ENCODE measurements around the gene SNX15.
A peak's percentile ranks its signal among the peaks of the same experiment; 100 is the strongest.

Gene SNX15

GRCh38 chr11:65026810-65027209 lies 429 bp upstream of the SNX15 start:
- Mint-ChIP-seq H3K27me3 (no peaks in the 10 kb centered on the region), H3K4me3 (peak overlapping the region; percentile 74 to 76), H3K9me3 (no peaks in the 10 kb centered on the region), H3K4me1 (ENCODE audit: low read depth in 2 of 2) (peaks cover 10 to 15% of the 10 kb centered on the region in 2 donors), H3K27ac (no peak overlapping the region), H3K36me3 (ENCODE audit: insufficient read depth) (peaks cover 15% of the 10 kb centered on the region)
- DNase-seq (no peak), ATAC-seq (replicated peaks) (no peak)

- Mint-ChIP-seq H3K4me1 (ENCODE audit: low read depth in 2 of 2) (peaks cover 6 to 10% of the 10 kb centered on the region in 2 donors), H3K27ac (no peak overlapping the region), H3K27me3 (no peaks in the 10 kb centered on the region), H3K4me3 (no peak overlapping the region), H3K9me3 (no peaks in the 10 kb centered on the region), H3K36me3 (ENCODE audit: insufficient read depth) (peaks cover 15% of the 10 kb centered on the region)
- no peak for DNase-seq
- no peak for ATAC-seq (replicated peaks)
Observed at GRCh38 chr11:65032216-65032615, 5.0 kb downstream of the SNX15 start.

DNA sequence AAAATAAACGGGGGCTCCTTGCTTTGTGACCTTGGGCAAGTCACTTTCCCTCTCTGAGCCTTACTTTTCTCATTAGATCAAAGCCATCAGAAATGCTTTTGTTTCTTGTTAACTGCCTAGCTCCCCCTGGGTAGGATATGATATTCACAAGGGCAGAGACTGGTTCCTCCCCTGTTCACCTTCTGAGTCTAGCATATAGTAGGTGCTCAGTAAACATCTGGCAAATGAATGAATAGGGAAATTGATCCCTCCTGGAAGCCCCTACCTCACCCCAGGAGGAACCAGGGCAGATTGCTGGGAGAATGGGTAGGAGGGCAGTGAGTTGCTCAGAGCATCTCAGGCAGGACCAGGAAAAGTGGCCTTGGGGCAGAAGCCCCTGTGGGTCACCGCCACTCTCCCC lies 7.2 kb downstream of the SNX15 start:
- no peaks in the 10 kb centered on the region for H3K4me1 Mint-ChIP-seq (ENCODE audit: low read depth in 2 of 2)
- H3K27me3 Mint-ChIP-seq, result no peaks in the 10 kb centered on the region
- peaks cover 12% of the 10 kb centered on the region for H3K36me3 Mint-ChIP-seq (ENCODE audit: insufficient read depth)
- no peaks in the 10 kb centered on the region for H3K9me3 Mint-ChIP-seq
- no peak overlapping the region for H3K27ac Mint-ChIP-seq
- H3K4me3 Mint-ChIP-seq, result no peak overlapping the region
- no peak for ATAC-seq (replicated peaks)
- no peak for DNase-seq

GRCh38 chr11:65035579-65035978 lies 8.3 kb downstream of the SNX15 start:
- DNase-seq (no peak), ATAC-seq (replicated peaks) (no peak)
- Mint-ChIP-seq H3K36me3 (ENCODE audit: insufficient read depth) (peaks cover 12% of the 10 kb centered on the region), H3K4me3 (no peak overlapping the region), H3K9me3 (no peaks in the 10 kb centered on the region), H3K4me1 (ENCODE audit: low read depth in 2 of 2) (no peaks in the 10 kb centered on the region), H3K27me3 (no peaks in the 10 kb centered on the region), H3K27ac (no peak overlapping the region)

DNA sequence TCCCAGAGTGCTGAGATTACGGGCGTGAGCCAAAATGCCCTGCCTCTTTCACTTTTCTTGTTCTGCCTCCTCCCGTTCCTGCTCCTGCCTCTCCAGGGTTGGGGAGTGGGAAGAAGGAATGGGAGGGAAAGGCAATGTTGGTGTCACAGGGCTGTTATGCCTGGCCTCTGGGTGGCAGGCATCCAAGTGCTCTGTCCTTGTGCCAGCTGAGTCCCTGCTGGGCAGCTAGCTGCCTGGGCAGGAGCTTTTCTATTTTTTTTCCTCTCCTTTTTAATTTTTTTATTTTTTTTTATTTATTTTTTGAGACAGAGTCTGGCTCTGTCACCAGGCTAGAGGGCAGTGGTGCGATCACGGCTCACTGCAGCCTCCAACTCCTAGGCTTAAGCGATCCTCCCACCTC lies 9.7 kb downstream of the SNX15 start:
- Mint-ChIP-seq H3K9me3 (no peaks in the 10 kb centered on the region), H3K36me3 (ENCODE audit: insufficient read depth) (peaks cover 12% of the 10 kb centered on the region), H3K27me3 (no peaks in the 10 kb centered on the region), H3K4me3 (no peak overlapping the region), H3K27ac (no peak overlapping the region), H3K4me1 (ENCODE audit: low read depth in 2 of 2) (no peaks in the 10 kb centered on the region)
- ATAC-seq (replicated peaks) (no peak), DNase-seq (no peak)

- peak overlapping the region; percentile 88 to 89 for H3K4me3 Mint-ChIP-seq
- H3K4me1 Mint-ChIP-seq (ENCODE audit: low read depth in 2 of 2), result peaks cover 4 to 5% of the 10 kb centered on the region in 2 donors
- DNase-seq (no peak), ATAC-seq (replicated peaks) (no peak)
- H3K9me3 Mint-ChIP-seq, result no peaks in the 10 kb centered on the region
- H3K27me3 Mint-ChIP-seq, result no peaks in the 10 kb centered on the region
- H3K27ac Mint-ChIP-seq, result peak overlapping the region; percentile 62 to 79
- peaks cover 7% of the 10 kb centered on the region for H3K36me3 Mint-ChIP-seq (ENCODE audit: insufficient read depth)
Observed at GRCh38 chr11:65040520-65040846, 13.2 kb downstream of the SNX15 start.

GRCh38 chr11:65040847-65041622 lies 13.8 kb downstream of the SNX15 start, which contains the start of gene SAC3D1:
TSS of gene SAC3D1 (plus strand) at chr11:65041210. CDS start at chr11:65041293, 83 bp downstream.
- H3K4me1 Mint-ChIP-seq (ENCODE audit: low read depth in 2 of 2), result peaks cover 4 to 5% of the 10 kb centered on the region in 2 donors
- peaks cover 7% of the 10 kb centered on the region for H3K36me3 Mint-ChIP-seq (ENCODE audit: insufficient read depth)
- ATAC-seq (replicated peaks), result peak; percentile 92
- H3K4me3 Mint-ChIP-seq, result peak within 1 kb of the TSS; percentile 88 to 89
- DNase-seq, result peak; percentile 83 to 86 (median 84)
- no peaks in the 10 kb centered on the region for H3K9me3 Mint-ChIP-seq
- H3K27me3 Mint-ChIP-seq, result no peaks in the 10 kb centered on the region
- peak within 1 kb of the TSS; percentile 62 to 79 for H3K27ac Mint-ChIP-seq

GRCh38 chr11:65042891-65043290 lies 15.7 kb downstream of the SNX15 start:
- DNase-seq, result no peak
- no peak overlapping the region for H3K27ac Mint-ChIP-seq
- ATAC-seq (replicated peaks), result no peak
- H3K36me3 Mint-ChIP-seq (ENCODE audit: insufficient read depth), result peaks cover 6% of the 10 kb centered on the region
- H3K9me3 Mint-ChIP-seq, result no peaks in the 10 kb centered on the region
- H3K4me1 Mint-ChIP-seq (ENCODE audit: low read depth in 2 of 2), result peaks cover 7 to 10% of the 10 kb centered on the region in 2 donors
- H3K27me3 Mint-ChIP-seq, result no peaks in the 10 kb centered on the region
- H3K4me3 Mint-ChIP-seq, result peak overlapping the region; percentile 79 to 88

GRCh38 chr11:65043881-65044501 lies 16.8 kb downstream of the SNX15 start:
- H3K27me3 Mint-ChIP-seq, result no peaks in the 10 kb centered on the region
- no peak for DNase-seq
- H3K4me1 Mint-ChIP-seq (ENCODE audit: low read depth in 2 of 2), result peaks cover 7 to 10% of the 10 kb centered on the region in 2 donors
- no peaks in the 10 kb centered on the region for H3K9me3 Mint-ChIP-seq
- no peak for ATAC-seq (replicated peaks)
- no peak overlapping the region for H3K27ac Mint-ChIP-seq
- H3K36me3 Mint-ChIP-seq (ENCODE audit: insufficient read depth), result peaks cover 2% of the 10 kb centered on the region
- no peak overlapping the region for H3K4me3 Mint-ChIP-seq

- DNase-seq (no peak), ATAC-seq (replicated peaks) (no peak)
- no peak overlapping the region for H3K27ac Mint-ChIP-seq
- no peaks in the 10 kb centered on the region for H3K27me3 Mint-ChIP-seq
- no peaks in the 10 kb centered on the region for H3K9me3 Mint-ChIP-seq
- peaks cover 7 to 10% of the 10 kb centered on the region in 2 donors for H3K4me1 Mint-ChIP-seq (ENCODE audit: low read depth in 2 of 2)
- peaks cover 2% of the 10 kb centered on the region for H3K36me3 Mint-ChIP-seq (ENCODE audit: insufficient read depth)
- H3K4me3 Mint-ChIP-seq, result no peak overlapping the region
Observed at GRCh38 chr11:65045061-65045460, 17.8 kb downstream of the SNX15 start.

GRCh38 chr11:65045728-65046127 lies 18.5 kb downstream of the SNX15 start:
- no peaks in the 10 kb centered on the region for H3K27me3 Mint-ChIP-seq
- no peak overlapping the region for H3K27ac Mint-ChIP-seq
- DNase-seq (no peak), ATAC-seq (replicated peaks) (no peak)
- H3K4me1 Mint-ChIP-seq (ENCODE audit: low read depth in 2 of 2), result peaks cover 7 to 10% of the 10 kb centered on the region in 2 donors
- no peaks in the 10 kb centered on the region for H3K9me3 Mint-ChIP-seq
- H3K36me3 Mint-ChIP-seq (ENCODE audit: insufficient read depth), result peaks cover 2% of the 10 kb centered on the region
- H3K4me3 Mint-ChIP-seq, result no peak overlapping the region

GRCh38 chr11:65047581-65048422 lies 20.6 kb downstream of the SNX15 start:
- Mint-ChIP-seq H3K27ac (peak overlapping the region; percentile 6 to 66), H3K9me3 (no peaks in the 10 kb centered on the region), H3K27me3 (peaks cover 0 to 5% of the 10 kb centered on the region in 2 donors), H3K4me3 (peak overlapping the region; percentile 64 to 76), H3K4me1 (ENCODE audit: low read depth in 2 of 2) (peaks cover 6 to 7% of the 10 kb centered on the region in 2 donors), H3K36me3 (ENCODE audit: insufficient read depth) (peaks cover 2% of the 10 kb centered on the region)
- ATAC-seq (replicated peaks) (peak; percentile 44), DNase-seq (no peak)

GRCh38 chr11:65051398-65051858 lies 24.2 kb downstream of the SNX15 start:
- Mint-ChIP-seq H3K4me1 (ENCODE audit: low read depth in 2 of 2) (peaks cover 12 to 18% of the 10 kb centered on the region in 2 donors), H3K4me3 (peak overlapping the region in 1 of 2 donors; percentile 21), H3K9me3 (no peaks in the 10 kb centered on the region), H3K27me3 (peaks cover 0 to 6% of the 10 kb centered on the region in 2 donors), H3K36me3 (ENCODE audit: insufficient read depth) (peaks cover 1% of the 10 kb centered on the region), H3K27ac (no peak overlapping the region)
- ATAC-seq (replicated peaks) (no peak), DNase-seq (no peak)
